Sigmoid colon (tissue), 3 donors: ENCODE results near the gene MKRN3.
"Not testable (repeated sequence)": the region's sequence is repeated elsewhere in the genome, so short reads cannot be mapped to it uniquely, and the experiment has no call there.

ENCODE experiments used
- CTCF ChIP-seq, 4 experiments: fragments of 450-650 bp in 3 of 4; fragments of 200-600 bp in 1 of 4; IDR thresholded peaks; one replicate each; pipeline ENCODE4 v1.5.1; 2016 to 2019; ENCODE audit warnings: antibody characterized with exemption in 4 of 4, mild to moderate bottlenecking in 3 of 4, moderate library complexity in 2 of 4
- POLR2A ChIP-seq, 2 donors: fragments of 450-650 bp; IDR thresholded peaks; one replicate each; pipeline ENCODE4 v1.6.1; 2016; ENCODE audit warnings: antibody characterized with exemption in 2 of 2, mild to moderate bottlenecking in 2 of 2, moderate library complexity in 2 of 2

- not testable (repeated sequence) for TF ChIP-seq CTCF, POLR2A (IDR thresholded peaks at IDR 0.05)
Measured at GRCh38 chr15:23597278-23597677, 31.8 kb downstream of the MKRN3 start.
